SK-N-MC (cell line): ENCODE measurements around the gene PTBP1.
A peak's percentile ranks its signal among the peaks of the same experiment; 100 is the strongest.

Experiments used
- DNase-seq: peaks from one replicate; pipeline ENCODE4 v3.0.0-alpha.2; 2011; ENCODE audit warnings: low read depth, low spot score
- H3K27ac ChIP-seq: fragments of 200-600 bp; sonication (generic); 2 replicates; pipeline ENCODE4 v1.5.1; 2016; ENCODE audit warnings: mixed run types
- H3K36me3 ChIP-seq: fragments of 200-600 bp; sonication (generic); 2 replicates; pipeline ENCODE4 v1.6.1; 2017; ENCODE audit warnings: antibody characterized with exemption, low read length, mixed read lengths; ENCODE audit not compliant: insufficient read depth
- H3K4me3 ChIP-seq: fragments of 200-600 bp; sonication (generic); 2 replicates; pipeline ENCODE4 v1.5.1; 2016
- H3K9ac ChIP-seq: fragments of 200-600 bp; sonication (generic); 2 replicates; pipeline ENCODE4 v1.8.0; 2017; ENCODE audit warnings: mixed run types, mixed read lengths; ENCODE audit not compliant: insufficient read length
- H3K9me3 ChIP-seq: fragments of 200-600 bp; sonication (generic); 2 replicates; pipeline ENCODE4 v1.6.1; 2017; ENCODE audit warnings: low read depth, mild to moderate bottlenecking, antibody characterized with exemption, low read length, moderate library complexity, mixed read lengths
- EZH2 ChIP-seq: fragments of 200-600 bp; sonication (generic); IDR thresholded peaks from one replicate; pipeline ENCODE4 v1.6.1; 2017; ENCODE audit warnings: antibody characterized with exemption
- FOXP2 ChIP-seq: optimal IDR thresholded peaks from 2 replicates; pipeline ENCODE3; 2011; ENCODE audit warnings: mild to moderate bottlenecking, moderate library complexity; ENCODE audit not compliant: insufficient read depth; ENCODE audit errors: extremely low read length, control extremely low read depth
- POLR2AphosphoS5 ChIP-seq: IDR thresholded peaks from 2 replicates; pipeline ENCODE4 v1.6.1; 2012; ENCODE audit warnings: mild to moderate bottlenecking, low read depth, low read length, borderline replicate concordance

PTBP1 gene

DNA sequence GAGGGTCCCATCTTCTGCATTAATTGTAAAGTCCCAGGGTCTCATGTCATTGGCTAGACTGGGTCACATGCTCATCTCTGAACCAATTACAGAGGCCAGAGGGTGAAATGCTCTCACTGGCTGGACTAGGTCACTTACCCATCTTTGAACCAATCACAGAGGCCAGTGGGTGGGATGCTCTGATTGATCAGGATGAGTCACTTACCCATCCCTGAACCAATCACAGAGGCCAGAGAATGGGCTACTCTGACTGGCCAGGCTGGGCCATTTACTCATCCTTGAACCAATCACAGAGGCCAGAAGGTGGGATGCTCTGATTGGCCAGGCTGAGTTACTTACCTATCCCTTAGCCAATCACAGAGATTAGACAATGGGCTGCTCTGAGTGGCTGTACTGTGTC lies 41.0 kb upstream of the PTBP1 start:
- DNase-seq, result no peak

DNA sequence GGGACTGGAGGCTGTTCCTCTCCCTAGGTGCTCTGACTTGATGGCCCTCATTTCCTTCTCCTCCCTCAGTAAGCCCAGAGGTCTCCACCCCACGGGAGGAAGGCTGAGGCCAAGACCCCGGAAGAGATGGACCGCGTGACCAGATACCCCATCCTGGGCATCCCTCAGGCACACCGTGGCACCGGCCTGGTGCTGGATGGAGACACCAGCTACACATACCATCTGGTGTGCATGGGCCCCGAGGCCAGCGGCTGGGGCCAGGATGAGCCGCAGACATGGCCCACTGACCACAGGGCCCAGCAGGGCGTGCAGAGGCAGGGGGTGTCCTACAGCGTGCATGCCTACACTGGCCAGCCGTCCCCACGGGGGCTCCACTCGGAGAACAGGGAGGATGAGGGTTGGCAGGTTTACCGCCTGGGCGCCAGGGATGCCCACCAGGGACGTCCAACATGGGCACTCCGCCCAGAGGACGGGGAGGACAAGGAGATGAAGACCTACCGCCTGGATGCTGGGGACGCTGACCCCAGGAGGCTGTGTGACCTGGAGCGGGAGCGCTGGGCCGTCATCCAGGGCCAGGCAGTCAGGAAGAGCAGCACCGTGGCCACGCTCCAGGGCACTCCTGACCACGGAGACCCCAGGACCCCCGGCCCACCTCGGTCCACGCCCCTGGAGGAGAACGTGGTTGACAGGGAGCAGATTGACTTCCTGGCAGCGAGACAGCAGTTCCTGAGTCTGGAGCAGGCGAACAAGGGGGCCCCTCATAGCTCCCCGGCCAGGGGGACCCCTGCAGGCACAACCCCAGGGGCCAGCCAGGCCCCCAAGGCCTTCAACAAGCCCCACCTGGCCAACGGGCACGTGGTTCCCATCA lies 40.2 kb upstream of the PTBP1 start:
- Histone ChIP-seq H3K27ac (no peak overlapping the region), H3K4me3 (no peak overlapping the region), H3K36me3 (no peaks in the 10 kb centered on the region), H3K9ac (no peak overlapping the region), H3K9me3 (no peaks in the 10 kb centered on the region)
- DNase-seq, result no peak
- TF ChIP-seq FOXP2, result no peak
- no peak for TF ChIP-seq POLR2AphosphoS5
- no peak for TF ChIP-seq EZH2

More for the DNA sequence above, 41.0 kb upstream of the PTBP1 start:
- no peak overlapping the region for H3K27ac ChIP-seq
- H3K36me3 ChIP-seq, result no peaks in the 10 kb centered on the region
- no peak for TF ChIP-seq FOXP2
- no peak for TF ChIP-seq POLR2AphosphoS5
- no peak for TF ChIP-seq EZH2
- no peak overlapping the region for H3K9ac ChIP-seq
- no peak overlapping the region for H3K4me3 ChIP-seq
- no peaks in the 10 kb centered on the region for H3K9me3 ChIP-seq

DNA sequence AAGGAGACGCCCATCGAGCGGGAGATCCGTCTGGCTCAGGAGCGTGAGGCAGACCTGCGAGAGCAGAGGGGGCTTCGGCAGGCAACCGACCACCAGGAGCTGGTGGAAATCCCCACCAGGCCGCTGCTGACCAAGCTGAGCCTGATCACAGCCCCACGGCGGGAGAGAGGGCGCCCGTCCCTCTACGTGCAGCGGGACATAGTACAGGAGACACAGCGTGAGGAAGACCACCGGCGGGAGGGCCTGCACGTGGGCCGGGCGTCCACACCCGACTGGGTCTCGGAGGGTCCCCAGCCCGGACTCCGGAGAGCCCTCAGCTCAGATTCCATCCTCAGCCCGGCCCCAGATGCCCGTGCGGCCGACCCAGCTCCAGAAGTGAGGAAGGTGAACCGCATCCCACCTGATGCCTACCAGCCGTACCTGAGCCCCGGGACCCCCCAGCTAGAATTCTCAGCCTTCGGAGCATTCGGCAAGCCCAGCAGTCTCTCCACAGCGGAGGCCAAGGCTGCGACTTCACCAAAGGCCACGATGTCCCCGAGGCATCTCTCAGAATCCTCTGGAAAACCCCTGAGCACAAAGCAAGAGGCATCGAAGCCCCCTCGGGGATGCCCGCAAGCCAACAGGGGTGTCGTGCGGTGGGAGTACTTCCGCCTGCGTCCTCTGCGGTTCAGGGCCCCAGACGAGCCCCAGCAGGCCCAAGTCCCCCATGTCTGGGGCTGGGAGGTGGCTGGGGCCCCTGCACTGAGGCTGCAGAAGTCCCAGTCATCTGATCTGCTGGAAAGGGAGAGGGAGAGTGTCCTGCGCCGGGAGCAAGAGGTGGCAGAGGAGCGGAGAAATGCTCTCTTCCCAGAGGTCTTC lies 39.2 kb upstream of the PTBP1 start:
- Histone ChIP-seq H3K9me3 (no peaks in the 10 kb centered on the region), H3K9ac (no peak overlapping the region), H3K4me3 (no peak overlapping the region), H3K27ac (no peak overlapping the region), H3K36me3 (no peaks in the 10 kb centered on the region)
- no peak for DNase-seq
- no peak for TF ChIP-seq FOXP2

DNA sequence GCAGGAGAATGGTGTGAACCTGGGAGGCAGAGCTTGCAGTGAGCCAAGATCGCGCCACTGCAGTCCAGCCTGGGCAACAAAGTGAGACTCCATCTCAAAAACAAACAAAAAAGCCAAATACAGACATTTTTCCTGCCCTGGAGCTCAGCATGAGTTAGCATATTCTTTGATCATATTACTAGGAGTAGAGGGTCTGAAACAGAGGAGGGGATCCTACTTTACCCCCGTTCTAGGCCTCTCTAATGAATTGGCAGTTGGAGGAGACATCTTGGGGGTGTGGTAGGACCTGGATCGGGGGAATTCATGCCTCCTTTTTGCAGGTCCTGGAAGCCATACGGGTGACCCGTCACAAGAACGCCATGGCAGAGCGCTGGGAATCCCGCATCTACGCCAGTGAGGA lies 34.1 kb upstream of the PTBP1 start:
- DNase-seq, result no peak
- no peak overlapping the region for H3K9ac ChIP-seq
- H3K4me3 ChIP-seq, result no peak overlapping the region
- no peak overlapping the region for H3K27ac ChIP-seq
- TF ChIP-seq FOXP2 (no peak), EZH2 (no peak), POLR2AphosphoS5 (no peak)
- H3K9me3 ChIP-seq, result no peaks in the 10 kb centered on the region
- no peaks in the 10 kb centered on the region for H3K36me3 ChIP-seq

DNA sequence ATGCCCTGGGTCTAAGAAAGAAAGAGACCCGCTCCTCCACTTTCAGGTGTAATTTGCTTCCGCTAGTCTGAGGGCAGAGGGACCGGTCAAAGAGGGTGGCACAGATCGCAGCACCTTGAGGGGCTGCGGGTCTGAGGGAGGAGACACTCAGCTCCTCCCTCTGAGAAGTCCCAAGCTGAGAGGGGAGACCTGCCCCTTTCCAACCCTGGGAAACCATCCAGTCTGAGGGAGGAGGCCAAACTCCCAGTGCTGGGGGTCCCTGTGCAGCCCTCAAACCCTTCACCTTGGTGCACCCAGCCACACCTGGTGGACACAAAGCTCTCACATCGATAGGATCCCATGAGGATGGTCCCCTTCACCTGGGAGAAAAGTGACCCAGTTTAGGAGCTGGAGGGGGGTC lies 33.4 kb upstream of the PTBP1 start:
- no peak overlapping the region for H3K9ac ChIP-seq

DNA sequence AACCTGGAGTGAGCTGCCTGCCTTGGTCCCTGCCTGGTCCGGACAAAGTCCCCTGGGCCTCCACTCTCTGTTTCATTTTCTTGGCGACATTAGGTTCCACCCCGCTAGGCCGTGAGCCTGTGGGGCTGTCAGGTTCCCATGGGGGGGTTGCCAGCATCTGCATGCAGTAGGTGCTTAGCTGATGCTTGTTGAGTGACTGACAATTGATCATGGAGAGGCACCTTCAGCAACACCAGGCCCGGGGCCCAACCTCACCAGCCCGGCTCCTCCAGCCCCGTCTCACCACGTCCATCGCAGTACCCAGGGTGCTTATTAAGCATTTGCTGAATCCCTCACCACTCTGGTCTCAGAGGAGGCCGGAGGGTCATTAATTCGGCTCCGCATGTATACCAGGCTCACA lies 33.0 kb upstream of the PTBP1 start:
- H3K9me3 ChIP-seq, result no peaks in the 10 kb centered on the region
- H3K4me3 ChIP-seq, result no peak overlapping the region
- no peak overlapping the region for H3K9ac ChIP-seq
- H3K36me3 ChIP-seq, result no peaks in the 10 kb centered on the region
- H3K27ac ChIP-seq, result no peak overlapping the region
- TF ChIP-seq EZH2 (no peak), POLR2AphosphoS5 (no peak)
- DNase-seq, result no peak

More for the DNA sequence above, 33.4 kb upstream of the PTBP1 start:
- Histone ChIP-seq H3K36me3 (no peaks in the 10 kb centered on the region), H3K9me3 (no peaks in the 10 kb centered on the region), H3K27ac (no peak overlapping the region), H3K4me3 (no peak overlapping the region)
- TF ChIP-seq EZH2 (no peak), FOXP2 (no peak), POLR2AphosphoS5 (no peak)
- no peak for DNase-seq

DNA sequence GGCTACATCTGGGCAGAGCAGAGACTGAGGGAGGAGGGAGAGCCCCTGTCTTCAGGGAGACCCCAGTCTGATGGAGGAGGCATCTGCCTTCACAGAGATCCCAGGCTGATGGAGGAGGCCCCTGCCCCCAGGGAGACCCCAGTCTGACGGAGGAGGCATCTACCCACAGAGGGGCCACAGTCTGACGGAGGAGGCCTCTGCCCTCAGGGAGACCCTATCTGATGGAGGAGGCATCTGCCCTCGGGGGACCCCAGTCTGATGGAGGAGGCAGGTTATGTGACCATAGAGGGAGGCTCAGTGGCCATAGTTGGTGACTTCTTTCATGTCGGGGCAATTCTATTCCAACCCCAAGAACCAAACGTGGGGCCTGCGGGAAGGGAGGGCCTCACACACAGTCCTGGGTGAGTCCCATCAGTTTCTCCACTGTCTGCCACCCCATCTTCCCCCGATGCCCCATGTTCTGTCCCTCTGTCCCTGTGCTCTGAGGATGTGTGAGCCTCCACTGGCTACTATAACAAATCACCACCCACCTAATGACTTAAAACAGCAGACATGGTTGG lies 32.0 kb upstream of the PTBP1 start:
- Histone ChIP-seq H3K9me3 (no peaks in the 10 kb centered on the region), H3K27ac (no peak overlapping the region), H3K36me3 (no peaks in the 10 kb centered on the region), H3K9ac (no peak overlapping the region), H3K4me3 (no peak overlapping the region)
- no peak for DNase-seq
- TF ChIP-seq EZH2, result no peak
- TF ChIP-seq FOXP2, result no peak
- no peak for TF ChIP-seq POLR2AphosphoS5

DNA sequence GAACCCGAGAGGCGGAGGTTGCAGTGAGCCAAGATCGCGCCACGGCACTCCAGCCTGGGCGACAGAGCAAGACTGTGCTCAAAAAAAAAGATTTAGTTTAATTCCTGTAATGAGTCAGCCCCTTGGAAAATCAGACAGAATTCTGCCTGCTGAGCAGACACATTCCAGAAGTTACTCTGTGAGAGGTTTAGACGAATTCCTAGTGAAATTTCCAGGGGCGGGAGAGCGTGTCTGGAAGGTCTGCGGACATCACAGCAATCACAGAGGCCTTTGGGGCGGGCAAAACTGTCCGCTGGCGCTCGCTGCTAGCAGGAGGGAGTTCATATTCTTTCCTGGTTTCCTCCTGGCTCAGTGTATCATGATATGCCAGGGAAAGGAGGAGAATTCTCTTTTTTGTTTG lies 28.8 kb upstream of the PTBP1 start:
- H3K27ac ChIP-seq, result peak overlapping the region; percentile 78
- no peaks in the 10 kb centered on the region for H3K9me3 ChIP-seq
- no peak overlapping the region for H3K4me3 ChIP-seq
- no peak overlapping the region for H3K9ac ChIP-seq
- DNase-seq, result no peak
- no peaks in the 10 kb centered on the region for H3K36me3 ChIP-seq
- TF ChIP-seq EZH2 (no peak), FOXP2 (no peak), POLR2AphosphoS5 (no peak)
